ENCODE results near the gene WNK2.

The WNK2 gene

GRCh38 chr9:93161786-93162562, 22.0 kb upstream of the WNK2 start:
- no peak for DNase-seq (ENCODE audit: low read depth)

- no peak for DNase-seq (ENCODE audit: low read depth)
Observed at GRCh38 chr9:93164085-93164484, 19.9 kb upstream of the WNK2 start.

GRCh38 chr9:93166699-93167098, 17.2 kb upstream of the WNK2 start:
- no peak for DNase-seq (ENCODE audit: low read depth)

- DNase-seq (ENCODE audit: low read depth) = no peak
Observed at GRCh38 chr9:93167185-93167584, 16.8 kb upstream of the WNK2 start.

GRCh38 chr9:93167838-93168237, 16.1 kb upstream of the WNK2 start:
- no peak for DNase-seq (ENCODE audit: low read depth)

GRCh38 chr9:93168581-93168980, 15.4 kb upstream of the WNK2 start:
- no peak for DNase-seq (ENCODE audit: low read depth)

GRCh38 chr9:93169444-93169843, 14.5 kb upstream of the WNK2 start:
- no peak for DNase-seq (ENCODE audit: low read depth)

- DNase-seq (ENCODE audit: low read depth) = no peak
Observed at GRCh38 chr9:93170571-93170970, 13.4 kb upstream of the WNK2 start.

- DNase-seq (ENCODE audit: low read depth) = no peak
Observed at GRCh38 chr9:93171261-93171990, 12.5 kb upstream of the WNK2 start.

GRCh38 chr9:93172666-93173364, 11.1 kb upstream of the WNK2 start:
- DNase-seq (ENCODE audit: low read depth) = no peak

- no peak for DNase-seq (ENCODE audit: low read depth)
Observed at GRCh38 chr9:93173365-93174051, 10.4 kb upstream of the WNK2 start.

- no peak for DNase-seq (ENCODE audit: low read depth)
Observed at GRCh38 chr9:93174976-93175375, 9.0 kb upstream of the WNK2 start.

GRCh38 chr9:93177676-93178075, 6.3 kb upstream of the WNK2 start:
- no peak for DNase-seq (ENCODE audit: low read depth)

GRCh38 chr9:93178851-93179786, 4.8 kb upstream of the WNK2 start:
- no peak for DNase-seq (ENCODE audit: low read depth)

GRCh38 chr9:93180938-93181337, 3.0 kb upstream of the WNK2 start:
- DNase-seq (ENCODE audit: low read depth) = no peak

GRCh38 chr9:93181672-93182435, 2.1 kb upstream of the WNK2 start:
- no peak for DNase-seq (ENCODE audit: low read depth)

GRCh38 chr9:93182572-93182971, 1.4 kb upstream of the WNK2 start:
- no peak for DNase-seq (ENCODE audit: low read depth)

GRCh38 chr9:93183131-93183662, 742 bp upstream of the WNK2 start:
- no peak for DNase-seq (ENCODE audit: low read depth)

- DNase-seq (ENCODE audit: low read depth) = no peak
Observed at GRCh38 chr9:93184432-93185265, 710 bp downstream of the WNK2 start.
